Measurements from ENCODE around the gene TAS2R60.

GRCh38 chr7:143399151-143399550, 44.1 kb upstream of the TAS2R60 start:
- TF ChIP-seq CTCF (IDR thresholded peaks at IDR 0.05) (no peak), POLR2AphosphoS5 (IDR thresholded peaks at IDR 0.05) (no peak), POLR2A (IDR thresholded peaks at IDR 0.05; ENCODE audit: low read depth) (no peak), EP300 (IDR thresholded peaks at IDR 0.05) (no peak)

Data from esophagus muscularis mucosa (tissue), 4 donors.